ENCODE results near the gene TIPARP. TPM values are rescaled to one million over a fixed set of nuclear protein-coding genes. Genes with fewer than 3 reads are reported as not detected.

The TIPARP gene
- total and polyA plus RNA-seq, 2 of the 13 experiments (the other 11 are each of a cell fraction or from before 2014, with no cell fraction given): 7.3 to 19.7 TPM

- TF ChIP-seq ZHX2 (IDR thresholded peaks at IDR 0.05; ENCODE audit: low read depth) (no peak), ZHX2 (CRISPR knock-in tag; IDR thresholded peaks at IDR 0.05; ENCODE audit: borderline replicate concordance) (no peak), POLR2G (IDR thresholded peaks at IDR 0.05; ENCODE audit: low read depth, low read length) (no peak), ZSCAN29 (CRISPR knock-in tag; conservative IDR thresholded peaks at IDR 0.05) (0 out of 2 replicates have a peak, but pooled peaks have one; percentile 52), ZNF569 (CRISPR knock-in tag; IDR thresholded peaks at IDR 0.05; ENCODE audit: borderline replicate concordance) (no peak), ZNF451 (CRISPR knock-in tag; IDR thresholded peaks at IDR 0.05) (no peak), CEBPG (CRISPR knock-in tag; IDR thresholded peaks at IDR 0.05) (peak; percentile 73), PHB2 (IDR thresholded peaks at IDR 0.05; ENCODE audit: partially characterized antibody) (no peak), FOXP1 (IDR thresholded peaks at IDR 0.05) (peak; percentile 96), FOXP1 (CRISPR knock-in tag; IDR thresholded peaks at IDR 0.05) (peak; percentile 97), ZNF143 (CRISPR knock-in tag; IDR thresholded peaks at IDR 0.05) (no peak), ZBTB49 (CRISPR knock-in tag; IDR thresholded peaks at IDR 0.05; ENCODE audit: borderline replicate concordance) (no peak), ZNF703 (CRISPR knock-in tag; IDR thresholded peaks at IDR 0.05; ENCODE audit: borderline replicate concordance) (no peak), POLR2AphosphoS2 (IDR thresholded peaks at IDR 0.05; ENCODE audit: low read depth, low read length) (no peak), ZNF30 (CRISPR knock-in tag; IDR thresholded peaks at IDR 0.05) (no peak), HNF1B (CRISPR knock-in tag; IDR thresholded peaks at IDR 0.05) (peak; percentile 99), HOXA3 (CRISPR knock-in tag; IDR thresholded peaks at IDR 0.05) (peak; percentile 79), TMF1 (CRISPR knock-in tag; IDR thresholded peaks at IDR 0.05; ENCODE audit: low read depth) (no peak), ZFAT (CRISPR knock-in tag; conservative IDR thresholded peaks at IDR 0.05) (no peak), ZNF558 (CRISPR knock-in tag; IDR thresholded peaks at IDR 0.05; ENCODE audit: borderline replicate concordance) (no peak), TARDBP (CRISPR knock-in tag; IDR thresholded peaks at IDR 0.05) (peak; percentile 82), ZNF7 (CRISPR knock-in tag; IDR thresholded peaks at IDR 0.05) (no peak)
Observed at GRCh38 chr3:156728267-156728985, 54.0 kb downstream of the TIPARP start (continued).
